Naive thymus-derived CD8-positive, alpha-beta T cell (primary cell): ENCODE results near the gene KCTD6. TPM values are rescaled to one million over a fixed set of nuclear protein-coding genes. Genes with fewer than 3 reads are reported as not detected.

Experiments
- ATAC-seq, 2 donors: fragments of 150-1000 bp; cut with Tn5 transposase in 1 of 2; sonication (Bioruptor Pico), chemical (Tn5 transposase) in 1 of 2; 1 replicate in 1 of 2; 2 replicates in 1 of 2; pipeline ENCODE4 v1.10.0; 2021; ENCODE audit warnings: mild to moderate bottlenecking in 2 of 2, moderate library complexity in 2 of 2
- POLR2A ChIA-PET: fragments of 350-600 bp; sonication (Branson Sonifier 250); formaldehyde crosslinking; loops from one replicate; lab custom pipeline; 2021; ENCODE audit warnings: antibody characterized with exemption; lab: Charles Lee
- DNase-seq, 10 donors: peaks; one replicate each; pipeline versions ENCODE4 v3.0.0 to v3.0.0-alpha.2; 2020 to 2022
- H3K27ac Mint-ChIP-seq, 10 donors: one replicate each; pipeline ENCODE4 v1.8.0; 2020 to 2022; ENCODE audit warnings: mild to moderate bottlenecking in 10 of 10, mixed read lengths in 10 of 10, moderate library complexity in 4 of 10, inconsistent platforms in 1 of 10
- H3K27me3 Mint-ChIP-seq, 5 donors: one replicate each; pipeline ENCODE4 v1.8.0; 2021 to 2022; ENCODE audit warnings: mixed read lengths in 5 of 5
- H3K36me3 Mint-ChIP-seq, 3 donors: one replicate each; pipeline ENCODE4 v1.8.0; 2020 to 2022; ENCODE audit warnings: mixed read lengths in 3 of 3, mild to moderate bottlenecking in 2 of 3, inconsistent platforms in 1 of 3
- H3K4me1 Mint-ChIP-seq, 4 donors: one replicate each; pipeline ENCODE4 v1.8.0; 2021 to 2022; ENCODE audit warnings: mixed read lengths in 4 of 4
- H3K4me3 Mint-ChIP-seq, 10 donors: one replicate each; pipeline ENCODE4 v1.8.0; 2020 to 2022; ENCODE audit warnings: mild to moderate bottlenecking in 10 of 10, mixed read lengths in 10 of 10, moderate library complexity in 6 of 10, inconsistent platforms in 1 of 10
- H3K9me3 Mint-ChIP-seq, 9 donors: one replicate each; pipeline ENCODE4 v1.8.0; 2020 to 2022; ENCODE audit warnings: mixed read lengths in 9 of 9, mild to moderate bottlenecking in 3 of 9, inconsistent platforms in 1 of 9, moderate library complexity in 1 of 9
- polyA plus RNA-seq, 3 donors: library from polyadenylated mRNA; unstranded; fragments of 300-500 nt; fragmentation: Illumina TruSeq; gene quantifications; one replicate each; pipeline ENCODE4 v1.2.3, GENCODE V29; 2021
- total RNA-seq, 8 experiments: library from RNA in 2 of 8; stranded (reverse) in 2 of 8; gene quantifications; one replicate each; pipeline ENCODE4 v1.2.3 and lab custom pipeline; 2021 to 2026

The KCTD6 gene
- total and polyA plus RNA-seq, 5 experiments from 2014 or later: 5.5 to 10.3 (median 8.8) TPM

GRCh38 chr3:58529516-58530353 is 37.8 kb downstream of the KCTD6 start:
- no peak for ATAC-seq
- no peak overlapping the region for H3K4me3 Mint-ChIP-seq
- no peaks in the 10 kb centered on the region for H3K9me3 Mint-ChIP-seq
- no peak for DNase-seq
- peaks cover 0 to 1% (median 0%) of the 10 kb centered on the region in 5 donors for H3K27me3 Mint-ChIP-seq
- peaks cover 5 to 10% (median 6%) of the 10 kb centered on the region in 4 donors for H3K4me1 Mint-ChIP-seq
- no peak overlapping the region for H3K27ac Mint-ChIP-seq
- H3K36me3 Mint-ChIP-seq: peaks cover 0 to 3% (median 0%) of the 10 kb centered on the region in 3 donors
- POLR2A ChIA-PET: no interaction called here

- POLR2A ChIA-PET: no interaction called here
- no peak overlapping the region for H3K4me3 Mint-ChIP-seq
- H3K27me3 Mint-ChIP-seq: peaks cover 0 to 1% (median 0%) of the 10 kb centered on the region in 5 donors
- H3K36me3 Mint-ChIP-seq: peaks cover 0 to 3% (median 0%) of the 10 kb centered on the region in 3 donors
- no peaks in the 10 kb centered on the region for H3K9me3 Mint-ChIP-seq
- H3K4me1 Mint-ChIP-seq: peaks cover 5 to 10% (median 6%) of the 10 kb centered on the region in 4 donors
- H3K27ac Mint-ChIP-seq: no peak overlapping the region
- ATAC-seq: no peak
- DNase-seq: no peak
Observed at GRCh38 chr3:58530354-58530865, 38.5 kb downstream of the KCTD6 start.

DNA sequence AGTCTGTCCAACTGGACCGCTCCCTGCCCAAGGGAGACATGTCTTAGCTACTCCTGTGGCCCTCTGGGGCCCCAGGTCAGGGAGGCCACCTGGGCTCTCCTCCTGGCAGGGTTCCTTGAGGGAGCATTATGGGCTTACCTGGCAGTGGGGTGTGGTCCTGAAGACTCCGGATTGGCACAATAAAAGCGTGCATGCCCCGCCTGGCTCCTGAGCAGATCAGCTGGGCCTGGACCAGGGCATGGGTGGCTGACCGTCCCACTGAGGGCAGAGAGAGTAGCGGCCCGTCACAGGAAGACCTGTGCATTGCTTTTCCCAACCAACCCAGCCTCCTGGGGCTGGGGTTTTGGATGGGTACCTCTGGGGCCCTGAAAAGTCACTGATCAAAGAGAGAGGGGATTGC is 39.7 kb downstream of the KCTD6 start:
- POLR2A ChIA-PET: interaction anchor here (0.9 kb wide), 1 partner anchor 220 kb away, joined by 3 read pairs; no protein-coding TSS in a partner anchor
- Mint-ChIP-seq H3K36me3 (peaks cover 0 to 3% (median 0%) of the 10 kb centered on the region in 3 donors), H3K4me3 (no peak overlapping the region), H3K9me3 (no peaks in the 10 kb centered on the region), H3K27ac (no peak overlapping the region), H3K4me1 (peaks cover 6 to 10% (median 8%) of the 10 kb centered on the region in 4 donors), H3K27me3 (peaks cover 0 to 1% (median 0%) of the 10 kb centered on the region in 5 donors)
- DNase-seq (no peak), ATAC-seq (no peak)

DNA sequence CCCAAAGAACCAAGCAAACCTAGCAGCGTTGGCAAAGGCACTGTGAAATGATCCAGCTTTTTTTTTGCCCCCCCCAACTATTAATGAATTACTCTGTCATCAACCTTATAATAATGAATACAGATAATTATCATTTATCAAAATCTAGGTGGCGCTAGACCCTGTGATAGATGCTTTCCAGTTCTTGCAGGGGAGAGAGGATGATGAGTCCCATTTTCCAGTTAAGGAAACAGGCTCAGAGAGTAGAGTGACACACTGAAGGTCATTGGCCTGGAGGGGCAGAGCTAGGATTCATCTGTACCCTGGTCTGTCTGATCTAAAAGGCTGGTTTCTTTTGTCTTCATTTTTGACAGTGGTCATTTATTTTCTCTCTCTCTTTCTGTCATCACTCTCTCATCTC is 40.1 kb downstream of the KCTD6 start:
- DNase-seq (no peak), ATAC-seq (no peak)
- peaks cover 6 to 10% (median 8%) of the 10 kb centered on the region in 4 donors for H3K4me1 Mint-ChIP-seq
- H3K9me3 Mint-ChIP-seq: no peaks in the 10 kb centered on the region
- no peak overlapping the region for H3K27ac Mint-ChIP-seq
- POLR2A ChIA-PET: interaction anchor here (0.9 kb wide), 1 partner anchor 220 kb away, joined by 3 read pairs; no protein-coding TSS in a partner anchor
- H3K36me3 Mint-ChIP-seq: peaks cover 0 to 1% (median 0%) of the 10 kb centered on the region in 3 donors
- H3K27me3 Mint-ChIP-seq: peaks cover 0 to 1% (median 0%) of the 10 kb centered on the region in 5 donors
- no peak overlapping the region for H3K4me3 Mint-ChIP-seq

DNA sequence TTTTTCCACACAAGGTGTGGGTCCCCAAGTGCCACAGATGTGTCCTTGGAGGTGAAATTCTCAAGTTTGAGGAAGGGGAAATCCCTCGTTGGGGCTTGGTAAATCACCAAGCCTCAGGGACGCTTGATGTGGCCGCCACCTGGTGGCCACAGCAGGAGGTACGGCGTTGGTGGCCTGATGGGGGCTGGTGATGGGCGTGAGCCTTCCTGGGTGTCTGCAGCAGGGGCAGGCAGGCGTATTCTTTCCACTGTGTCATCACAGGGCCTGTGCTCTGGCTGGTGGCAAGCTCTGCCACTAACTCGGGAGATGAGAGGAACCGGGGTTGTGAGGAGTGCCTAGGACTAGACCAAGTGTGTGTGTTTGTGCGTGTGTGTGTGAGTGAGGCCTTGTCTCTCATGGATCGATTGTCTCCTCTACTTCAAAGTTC is 40.9 kb downstream of the KCTD6 start:
- POLR2A ChIA-PET: no interaction called here

GRCh38 chr3:58534592-58535494 is 42.9 kb downstream of the KCTD6 start:
- POLR2A ChIA-PET: interaction anchor here (1.4 kb wide), 1 partner anchor 43 kb away, joined by 3 read pairs; no protein-coding TSS in a partner anchor
- Mint-ChIP-seq H3K27me3 (peaks cover 0 to 1% (median 0%) of the 10 kb centered on the region in 5 donors), H3K9me3 (no peaks in the 10 kb centered on the region), H3K4me1 (peaks cover 6 to 10% (median 8%) of the 10 kb centered on the region in 4 donors), H3K27ac (peak overlapping the region in 1 of 10 donors; percentile 3), H3K36me3 (no peaks in the 10 kb centered on the region), H3K4me3 (no peak overlapping the region)
- no peak for DNase-seq
- no peak for ATAC-seq

More for the DNA sequence above, 40.9 kb downstream of the KCTD6 start:
- peak; percentile 98 to 99 for ATAC-seq
- Mint-ChIP-seq H3K36me3 (no peaks in the 10 kb centered on the region), H3K9me3 (no peaks in the 10 kb centered on the region), H3K27me3 (peaks cover 0 to 1% (median 0%) of the 10 kb centered on the region in 5 donors), H3K4me3 (no peak overlapping the region), H3K4me1 (peaks cover 6 to 10% (median 8%) of the 10 kb centered on the region in 4 donors), H3K27ac (peak overlapping the region in 4 of 10 donors; percentile 35 to 80 (median 64))
- DNase-seq: peak; percentile 63 to 87 (median 70)

- peaks cover 0 to 1% (median 0%) of the 10 kb centered on the region in 5 donors for H3K27me3 Mint-ChIP-seq
- DNase-seq: no peak
- H3K27ac Mint-ChIP-seq: no peak overlapping the region
- no peaks in the 10 kb centered on the region for H3K36me3 Mint-ChIP-seq
- H3K9me3 Mint-ChIP-seq: no peaks in the 10 kb centered on the region
- H3K4me3 Mint-ChIP-seq: no peak overlapping the region
- H3K4me1 Mint-ChIP-seq: peaks cover 6 to 10% (median 8%) of the 10 kb centered on the region in 4 donors
- POLR2A ChIA-PET: no interaction called here
- ATAC-seq: no peak
Observed at GRCh38 chr3:58535531-58536500, 43.9 kb downstream of the KCTD6 start.

DNA sequence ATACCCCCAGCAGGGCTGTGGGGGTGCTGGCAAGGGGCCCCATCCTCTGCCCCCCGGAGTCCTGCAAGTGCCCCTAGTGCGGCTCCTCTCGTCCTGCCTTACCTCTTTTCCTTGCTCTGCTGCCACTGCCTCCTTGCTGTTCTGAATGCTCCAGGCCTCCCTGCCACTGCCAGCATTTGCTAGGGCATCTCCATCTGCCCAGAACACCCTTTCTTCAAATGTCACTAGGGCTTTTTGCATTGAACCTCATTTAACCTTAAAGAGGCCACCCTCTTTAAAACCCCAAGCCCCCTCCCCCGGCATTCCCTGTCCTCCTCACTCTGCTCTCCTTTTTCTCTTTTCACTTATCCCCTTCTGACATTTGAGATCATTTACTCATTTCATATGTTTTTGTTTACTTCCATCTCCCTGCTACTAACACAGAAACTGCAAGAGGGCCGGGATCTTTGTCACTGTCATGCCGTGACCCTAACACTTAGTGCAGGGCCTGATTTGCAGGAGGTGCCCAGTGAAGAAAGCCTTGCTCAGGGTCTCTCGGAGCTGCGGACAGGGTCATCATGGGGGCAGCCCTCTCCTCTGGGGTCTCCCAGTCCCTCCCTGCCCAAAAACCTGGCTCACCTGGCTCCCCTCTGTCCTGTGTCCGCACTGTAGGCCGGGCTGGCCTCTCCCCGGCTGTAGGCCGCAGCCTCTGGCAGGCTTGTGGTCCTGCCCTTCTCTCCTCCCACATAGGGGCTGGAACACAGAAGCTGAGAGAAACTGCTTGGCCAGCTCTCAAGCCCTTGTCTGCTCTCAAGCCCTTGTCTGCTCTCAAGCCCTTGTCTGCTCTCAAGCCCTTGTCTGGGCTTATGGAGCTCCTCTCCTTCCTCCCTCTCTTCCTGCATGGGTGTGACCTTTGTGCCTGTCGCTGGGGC is 44.9 kb downstream of the KCTD6 start, which contains the start of gene ACOX2:
Gene ACOX2 (minus strand): TSS at position 690 of the 911 bp plus-strand sequence. CDS start 2,084 bp downstream, outside the sequence.
- POLR2A ChIA-PET: no interaction called here
- H3K4me1 Mint-ChIP-seq: peaks cover 6 to 10% (median 8%) of the 10 kb centered on the region in 4 donors
- H3K9me3 Mint-ChIP-seq: no peaks in the 10 kb centered on the region
- peaks cover 0 to 1% (median 0%) of the 10 kb centered on the region in 5 donors for H3K27me3 Mint-ChIP-seq
- H3K4me3 Mint-ChIP-seq: no peak within 1 kb of the TSS
- H3K36me3 Mint-ChIP-seq: no peaks in the 10 kb centered on the region
- ATAC-seq (no peak), DNase-seq (no peak)
- no peak within 1 kb of the TSS for H3K27ac Mint-ChIP-seq

DNA sequence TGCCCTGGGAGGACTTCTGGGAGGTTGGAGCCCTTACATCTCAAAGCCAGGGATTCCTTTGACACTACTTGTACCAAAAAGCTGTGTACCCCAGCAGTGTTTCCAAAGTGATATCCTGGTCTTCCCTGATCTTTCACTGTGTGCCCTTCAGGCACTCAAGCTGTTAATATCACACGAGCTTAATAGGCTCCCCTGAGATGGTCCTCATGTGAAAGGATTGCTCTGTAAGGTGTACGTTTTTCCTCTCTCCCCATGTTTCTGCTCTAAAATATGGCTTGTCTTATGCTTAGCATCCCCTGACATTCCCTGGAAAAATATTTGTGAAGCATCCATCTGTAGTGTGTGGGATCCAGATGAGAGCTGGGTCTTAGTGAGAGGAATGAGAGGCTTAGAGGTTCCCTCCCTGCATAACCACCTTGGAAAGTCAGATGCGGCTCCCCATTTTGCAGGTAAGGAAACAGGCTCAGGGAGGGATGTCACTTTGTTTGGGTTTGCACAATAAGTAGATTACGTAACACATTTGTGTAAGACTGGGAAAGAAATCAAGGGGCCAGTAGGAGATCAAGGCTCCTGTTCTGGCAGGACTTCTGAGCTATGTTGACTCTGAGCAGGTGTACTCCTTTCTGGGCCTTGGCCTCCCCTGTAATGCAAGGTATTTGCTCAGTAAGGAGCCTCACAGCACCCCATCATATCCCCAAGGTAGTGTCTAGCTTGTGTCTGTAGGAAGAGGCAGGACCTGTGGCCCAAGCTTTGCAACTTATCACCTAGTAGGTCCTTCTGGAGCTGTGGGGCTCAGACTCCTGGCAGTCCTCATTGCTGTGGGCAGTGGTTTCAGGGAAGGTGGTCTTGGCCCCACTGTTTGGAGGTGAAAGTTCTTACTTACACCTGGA is 45.8 kb downstream of the KCTD6 start:
- Mint-ChIP-seq H3K27ac (no peak overlapping the region), H3K36me3 (no peaks in the 10 kb centered on the region), H3K27me3 (peaks cover 0 to under 1% (median 0%) of the 10 kb centered on the region in 5 donors), H3K4me1 (peaks cover 3 to 7% (median 5%) of the 10 kb centered on the region in 4 donors), H3K9me3 (no peaks in the 10 kb centered on the region), H3K4me3 (no peak overlapping the region)
- no peak for ATAC-seq
- DNase-seq: no peak
- POLR2A ChIA-PET: no interaction called here

DNA sequence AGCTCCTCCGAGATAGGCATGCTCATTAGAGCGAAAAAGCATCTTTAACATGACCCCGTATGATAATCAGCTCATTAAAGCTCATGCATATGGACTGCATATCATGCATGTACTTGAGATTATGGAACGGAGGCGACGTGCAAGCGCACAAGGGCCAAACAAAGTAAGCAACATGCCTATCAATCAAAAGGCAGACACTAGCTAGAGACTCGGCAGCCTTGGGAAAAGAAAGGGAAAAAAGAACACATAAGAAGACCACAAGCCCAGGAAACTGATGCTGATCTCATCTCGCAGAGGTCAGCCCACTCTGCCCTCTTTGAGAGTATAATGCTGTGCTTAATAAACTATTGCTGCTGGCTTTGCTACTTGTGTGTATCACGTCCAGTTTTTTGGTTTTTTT is 47.7 kb downstream of the KCTD6 start:
- Mint-ChIP-seq H3K36me3 (no peaks in the 10 kb centered on the region), H3K27me3 (peaks cover 0 to 2% (median 0%) of the 10 kb centered on the region in 5 donors), H3K9me3 (no peaks in the 10 kb centered on the region), H3K4me3 (no peak overlapping the region), H3K27ac (no peak overlapping the region), H3K4me1 (peaks cover 0 to 4% (median 0%) of the 10 kb centered on the region in 4 donors)
- POLR2A ChIA-PET: no interaction called here
- DNase-seq: no peak
- no peak for ATAC-seq
